GM18858 (cell line): ENCODE data around the gene PTGES.
"Not testable (repeated sequence)": the region's sequence is repeated elsewhere in the genome, so short reads cannot be mapped to it uniquely, and the experiment has no call there.

Experiments used
- ATAC-seq: cut with Tn5 transposase; IDR thresholded peaks from one replicate; pipeline ENCODE4 v1.9.1; 2021; ENCODE audit not compliant: unreplicated experiment

Gene PTGES

GRCh38 chr9:129773262-129774048 lies 20.6 kb upstream of the PTGES start:
- no peak for ATAC-seq

DNA sequence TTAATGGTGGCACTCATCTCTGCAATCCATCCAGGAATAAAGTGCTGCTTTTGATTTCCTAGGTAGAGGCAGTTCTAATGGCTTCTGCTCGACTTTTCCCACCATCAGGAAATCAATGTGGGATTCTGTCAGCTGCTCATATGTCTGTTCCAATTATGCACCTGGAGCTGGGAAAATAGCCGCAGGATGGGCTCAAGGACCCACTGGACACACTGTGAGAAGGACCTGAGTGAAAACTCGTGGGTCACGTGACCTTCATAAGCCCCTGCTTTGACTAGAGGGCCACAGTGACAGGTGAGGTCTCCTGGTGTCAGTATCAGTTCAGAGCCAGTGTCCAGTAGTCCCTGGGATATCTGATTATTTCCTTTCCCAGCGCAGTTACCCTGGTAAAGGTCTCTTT lies 17.9 kb upstream of the PTGES start:
- ATAC-seq = no peak

GRCh38 chr9:129769669-129770068 lies 16.8 kb upstream of the PTGES start:
- ATAC-seq = no peak

DNA sequence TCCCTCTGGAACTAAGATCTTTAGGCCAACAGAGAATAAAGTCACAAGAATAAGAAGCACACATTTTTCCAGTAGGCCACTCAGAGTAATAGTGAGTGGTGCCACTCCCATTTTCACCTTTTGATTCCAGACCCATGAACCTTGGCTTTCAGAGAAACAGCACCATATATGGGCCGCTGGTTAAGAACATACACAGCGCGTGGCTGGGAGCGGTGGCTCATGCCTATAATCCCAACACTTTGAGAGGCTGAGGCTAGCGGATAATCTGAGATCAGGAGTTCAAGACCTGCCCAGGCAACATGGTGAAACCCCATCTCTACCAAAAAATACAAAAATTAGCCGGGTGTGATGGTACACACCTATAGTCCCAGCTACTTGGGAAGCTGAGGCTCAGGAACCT lies 15.6 kb upstream of the PTGES start:
- ATAC-seq = no peak

DNA sequence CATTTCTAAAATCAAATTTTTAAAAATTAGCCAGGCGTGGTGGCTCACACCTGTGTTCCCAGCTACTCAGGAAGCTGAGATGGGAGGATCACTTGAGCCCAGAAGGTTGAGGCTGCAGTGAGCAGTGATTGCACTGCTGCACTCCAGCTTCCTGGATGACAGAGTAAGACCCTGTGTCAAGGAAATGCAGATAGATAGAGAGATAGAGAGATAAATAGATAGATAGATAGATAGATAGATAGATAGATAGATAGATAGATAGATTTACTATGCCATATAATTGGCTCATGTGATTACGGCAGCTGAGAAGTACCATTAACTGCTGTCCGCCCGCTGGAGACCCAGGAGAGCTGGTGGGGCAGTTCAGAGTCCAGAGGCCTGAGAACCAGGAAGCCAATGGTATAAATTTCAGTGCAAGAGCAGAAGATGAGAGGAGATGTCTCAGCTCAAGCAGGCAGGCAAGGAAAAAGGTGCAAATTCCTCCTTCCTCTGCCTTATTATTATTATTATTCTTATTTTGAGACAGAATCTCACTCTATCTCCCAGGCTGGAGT lies 13.0 kb upstream of the PTGES start:
- no peak for ATAC-seq

DNA sequence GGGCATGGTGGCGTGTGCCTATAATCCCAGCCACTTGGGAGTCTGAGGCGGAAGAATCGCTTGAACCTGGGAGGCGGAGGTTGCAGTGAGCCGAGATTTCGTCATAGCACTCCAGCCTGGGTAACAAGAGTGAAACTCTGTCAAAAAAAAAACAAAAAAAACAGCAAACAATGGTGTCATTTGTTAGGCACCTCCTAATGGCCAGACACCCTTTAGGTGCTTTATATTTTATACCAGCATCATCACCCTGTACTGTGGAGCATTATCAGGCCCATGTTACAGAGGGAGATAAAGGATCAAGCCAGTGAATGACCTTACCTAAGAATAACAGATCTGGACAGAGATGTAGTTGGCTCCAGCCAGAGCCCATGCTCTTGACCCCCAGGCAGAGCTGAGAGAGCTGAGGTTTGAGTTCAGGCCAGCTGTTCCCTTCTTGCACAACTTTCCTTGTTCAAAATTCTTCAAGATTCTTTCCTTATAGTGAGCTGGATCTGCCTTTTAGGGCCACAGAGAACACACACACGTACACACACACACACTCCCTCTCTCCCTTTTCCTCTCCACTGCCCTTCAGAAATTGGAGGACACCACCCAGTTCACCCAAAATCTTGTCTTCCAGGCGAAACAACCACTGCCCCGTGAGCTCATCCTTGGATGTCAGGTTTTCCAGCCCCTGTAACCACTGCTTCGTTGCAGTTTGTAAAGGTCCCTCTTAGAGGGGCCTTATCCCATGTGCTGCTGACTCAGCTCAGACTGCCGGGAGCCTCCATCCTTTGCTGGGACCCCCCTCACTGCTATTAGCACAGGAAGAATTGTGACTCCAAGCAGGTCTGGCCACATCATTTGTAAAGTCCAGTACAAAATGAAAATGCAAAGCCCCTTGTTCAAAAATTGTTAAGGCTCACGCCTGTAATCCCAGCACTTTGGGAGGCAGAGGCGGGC lies 10.4 kb upstream of the PTGES start:
- ATAC-seq = no peak

- not testable (repeated sequence) for ATAC-seq
These were observed 9.6 kb upstream of the PTGES start for GRCh38 chr9:129762370-129762984.

DNA sequence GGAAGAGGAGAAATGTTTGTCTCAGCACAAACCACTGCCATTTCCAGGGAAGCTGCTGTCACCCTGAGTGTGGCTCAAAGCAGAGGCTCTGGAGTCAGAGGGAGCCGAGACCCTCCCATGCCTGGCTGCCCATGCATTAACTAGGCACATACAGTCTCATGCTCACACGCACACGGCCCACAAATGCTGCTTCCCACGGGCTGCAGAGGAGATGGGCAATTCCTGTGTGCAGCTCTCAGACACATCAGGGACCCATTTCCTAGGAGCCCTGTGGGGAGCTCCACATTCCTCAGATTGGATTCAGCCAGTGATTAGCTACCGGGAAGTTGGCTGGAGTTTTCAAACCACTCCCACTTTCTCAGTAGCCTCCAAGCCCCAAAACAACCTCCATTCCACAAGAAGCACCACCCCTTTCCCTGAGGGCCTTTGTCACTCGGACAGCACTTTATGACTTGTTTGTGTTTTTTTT lies 9.1 kb upstream of the PTGES start:
- no peak for ATAC-seq

GRCh38 chr9:129761293-129761900 lies 8.6 kb upstream of the PTGES start:
- no peak for ATAC-seq

DNA sequence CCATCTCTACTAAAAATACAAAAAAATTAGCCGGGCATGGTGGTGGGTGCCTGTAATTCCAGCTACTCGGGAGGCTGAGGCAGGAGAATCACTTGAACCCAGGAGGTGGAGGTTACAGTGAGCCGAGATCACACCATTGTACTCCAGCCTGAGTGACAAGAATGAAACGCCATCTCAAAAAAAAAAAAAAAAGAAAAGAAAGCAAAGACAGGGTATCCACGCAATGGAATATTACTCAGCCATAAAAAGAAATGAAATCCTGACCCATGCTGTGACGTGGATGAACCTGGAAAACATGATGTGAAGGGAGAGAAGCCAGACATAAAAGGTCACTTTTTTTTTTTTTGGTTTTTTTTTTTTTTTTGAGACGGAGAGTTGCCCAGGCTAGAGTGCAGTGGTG lies 7.9 kb upstream of the PTGES start:
- not testable (repeated sequence) for ATAC-seq

GRCh38 chr9:129759804-129760502 lies 7.1 kb upstream of the PTGES start:
- no peak for ATAC-seq

DNA sequence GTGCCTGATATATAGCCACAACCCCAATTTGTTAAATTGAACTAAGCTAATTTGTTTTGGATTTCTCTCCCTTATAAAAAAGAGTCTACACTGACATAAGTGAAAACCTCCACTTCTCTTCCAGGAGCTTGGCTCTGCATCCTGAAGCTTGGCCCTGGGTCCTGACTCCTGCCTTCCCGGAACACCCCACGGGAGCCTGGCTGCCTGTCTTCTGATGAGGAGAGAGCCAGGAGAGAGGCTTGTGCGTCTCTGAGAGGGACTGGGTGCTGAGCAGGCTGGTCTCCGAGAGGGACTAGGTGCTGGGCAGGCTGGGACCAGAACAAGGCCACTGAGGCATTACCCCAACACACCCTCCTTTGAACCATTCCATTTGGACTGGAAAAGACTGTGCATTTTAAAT lies 6.5 kb upstream of the PTGES start:
- no peak for ATAC-seq

GRCh38 chr9:129757045-129757444 lies 4.2 kb upstream of the PTGES start:
- no peak for ATAC-seq

DNA sequence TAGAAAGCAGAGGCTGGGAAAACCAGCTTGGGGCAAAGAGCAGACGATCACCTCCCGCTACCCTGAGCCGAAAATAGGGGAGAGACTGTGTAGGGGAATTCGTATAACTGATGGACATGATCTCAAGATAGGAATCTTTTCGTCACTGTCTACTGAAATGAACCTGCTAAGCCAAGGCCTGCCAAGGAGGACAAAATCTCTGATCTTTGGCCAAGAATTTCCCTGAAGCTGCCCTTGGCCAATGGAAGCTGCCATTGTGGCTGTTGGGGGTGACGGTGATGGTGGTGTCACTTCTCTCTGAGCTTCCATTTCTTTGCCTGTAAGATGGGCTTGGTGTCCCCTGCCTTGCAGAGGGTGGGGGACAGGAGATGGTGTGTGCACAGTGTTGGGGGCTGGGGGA lies 3.3 kb upstream of the PTGES start:
- ATAC-seq = no peak

DNA sequence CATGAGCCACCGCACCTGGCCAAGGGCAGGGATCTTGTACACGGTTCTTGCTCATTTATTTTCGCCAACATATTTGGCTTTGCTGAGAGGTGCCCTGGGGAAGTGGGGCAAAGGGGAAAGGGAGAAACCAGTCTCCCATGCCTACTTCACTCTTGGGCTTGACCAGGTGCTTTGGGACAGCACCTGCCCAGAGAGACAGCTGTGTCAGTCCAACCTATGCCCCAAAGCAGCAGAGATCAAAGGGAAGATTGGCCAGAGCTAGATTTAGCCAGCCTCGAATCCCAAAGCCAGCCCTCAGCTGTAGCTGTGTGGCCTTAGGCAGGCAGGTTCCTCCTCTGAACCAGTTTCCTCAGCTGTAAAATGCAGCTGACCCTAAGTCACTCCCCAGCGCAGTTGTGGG lies 2.3 kb upstream of the PTGES start:
- ATAC-seq = no peak

- no peak for ATAC-seq
These were observed 721 bp downstream of the PTGES start for GRCh38 chr9:129751841-129752801.

DNA sequence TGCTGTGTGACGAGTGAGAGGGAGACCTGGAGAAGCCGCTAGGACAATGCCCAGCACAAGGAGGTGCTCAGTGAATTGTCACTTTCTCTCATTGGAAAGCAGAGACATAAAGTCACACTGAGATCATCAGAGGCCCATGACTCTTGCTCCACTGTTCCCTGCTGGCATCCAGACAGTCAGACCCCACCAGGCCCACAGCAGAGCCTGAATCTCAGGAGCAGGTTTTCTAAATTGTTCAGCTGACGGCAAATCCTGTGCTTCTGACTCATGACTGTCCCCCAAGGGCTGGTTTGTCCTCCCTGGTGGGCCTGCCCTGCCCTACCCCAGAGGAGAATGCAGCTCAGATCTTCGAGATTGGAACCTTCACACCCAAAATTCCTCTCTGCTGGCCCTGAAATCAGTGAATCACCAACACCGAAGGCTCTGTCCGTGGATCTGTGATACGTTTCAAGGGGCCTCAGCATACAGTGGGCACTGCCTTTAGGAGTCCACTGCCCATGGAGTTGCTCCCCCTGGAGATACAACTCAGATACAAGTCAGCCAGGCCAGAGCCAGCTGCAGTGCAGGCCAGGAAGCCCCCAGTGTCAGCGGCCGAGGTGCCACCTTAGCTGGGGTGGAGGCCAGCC lies 2.7 kb downstream of the PTGES start:
- no peak for ATAC-seq

- no peak for ATAC-seq
These were observed 3.3 kb downstream of the PTGES start for GRCh38 chr9:129749575-129749974.

- ATAC-seq = not testable (repeated sequence)
These were observed 3.8 kb downstream of the PTGES start for GRCh38 chr9:129749052-129749451.
